ENCODE results near the gene TWSG1.

GRCh38 chr18:9380621-9381395 is 46.2 kb downstream of the TWSG1 start:
- TF ChIP-seq CTCF (IDR thresholded peaks at IDR 0.05; ENCODE audit: insufficient read depth, low read length) (no peak), POLR2AphosphoS5 (IDR thresholded peaks at IDR 0.05; ENCODE audit: low read depth) (no peak), REST (IDR thresholded peaks at IDR 0.05; ENCODE audit: insufficient replicate concordance, low read depth) (no peak)
